OCI-LY7 (cell line): ENCODE measurements around the gene NAXE. TPM values are rescaled to one million over a fixed set of nuclear protein-coding genes. Genes with fewer than 3 reads are reported as not detected.

Source experiments
- BruUV-seq: library from RNA; stranded (reverse); fragments of 400-500 nt; replicated peaks from 2 replicates; lab custom pipeline; 2021; lab: Mats Ljungman, UMichigan
- CTCF ChIA-PET: fragments of 300-600 bp; sonication (Branson Sonifier 250); formaldehyde crosslinking; loops from one replicate; lab custom pipeline; 2022; ENCODE audit warnings: antibody characterized with exemption; ENCODE audit not compliant: unreplicated experiment; lab: Charles Lee
- POLR2A ChIA-PET: fragments of 300-600 bp; sonication (Branson Sonifier 250); formaldehyde crosslinking; loops from one replicate; lab custom pipeline; 2022; ENCODE audit warnings: antibody characterized with exemption; lab: Charles Lee
- DNase-seq: peaks from one replicate; pipeline ENCODE4 v3.0.0-alpha.2; 2015; ENCODE audit warnings: low spot score
- H2AFZ ChIP-seq: fragments of 200-600 bp; sonication (generic), shearing (Covaris generic); 2 replicates; pipeline ENCODE4 v1.6.1; 2014; ENCODE audit warnings: mild to moderate bottlenecking, antibody characterized with exemption, low read length, moderate library complexity
- H3K27ac ChIP-seq: fragments of 200-600 bp; sonication (generic); 2 replicates; pipeline ENCODE4 v1.5.1; 2014; ENCODE audit warnings: mixed run types, low read depth, mild to moderate bottlenecking, moderate library complexity, low read length, inconsistent platforms; ENCODE audit not compliant: poor library complexity, severe bottlenecking
- H3K36me3 ChIP-seq: fragments of 200-600 bp; sonication (generic); 2 replicates; pipeline ENCODE4 v1.6.1; 2014; ENCODE audit warnings: mild to moderate bottlenecking, antibody characterized with exemption, low read length, moderate library complexity, mixed read lengths; ENCODE audit not compliant: insufficient read depth
- H3K4me1 ChIP-seq: fragments of 200-600 bp; sonication (generic); 2 replicates; pipeline ENCODE4 v1.5.1; 2014; ENCODE audit warnings: mild to moderate bottlenecking, low read length; ENCODE audit not compliant: insufficient read depth, poor library complexity, severe bottlenecking
- H3K4me2 ChIP-seq: fragments of 200-600 bp; sonication (generic); 2 replicates; pipeline ENCODE4 v1.6.1; 2014; ENCODE audit warnings: mild to moderate bottlenecking, low read length
- H3K4me3 ChIP-seq: fragments of 200-600 bp; sonication (generic); 2 replicates; pipeline ENCODE4 v1.5.1; 2014; ENCODE audit warnings: mild to moderate bottlenecking, low read depth, low read length; ENCODE audit not compliant: poor library complexity, severe bottlenecking
- H3K79me2 ChIP-seq: fragments of 200-600 bp; sonication (generic); 2 replicates; pipeline ENCODE4 v1.6.1; 2016; ENCODE audit warnings: low read depth, mild to moderate bottlenecking, low read length, moderate library complexity, mixed read lengths; ENCODE audit not compliant: insufficient read depth
- H3K9me2 ChIP-seq: fragments of 200-600 bp; sonication (generic); 2 replicates; pipeline ENCODE4 v1.6.1; 2016; ENCODE audit warnings: mild to moderate bottlenecking, low read length, mixed read lengths; ENCODE audit not compliant: insufficient read depth
- H3K9me3 ChIP-seq: fragments of 200-600 bp; sonication (generic); 2 replicates; pipeline ENCODE4 v1.6.1; 2014; ENCODE audit warnings: mild to moderate bottlenecking, mixed run types, low read length, mixed read lengths
- H4K20me1 ChIP-seq: fragments of 200-600 bp; sonication (generic); 2 replicates; pipeline ENCODE4 v1.6.1; 2014; ENCODE audit warnings: mild to moderate bottlenecking, antibody characterized with exemption, low read length, moderate library complexity, mixed read lengths; ENCODE audit not compliant: insufficient read depth
- CTCF ChIP-seq: fragments of 200-600 bp; sonication (generic); conservative IDR thresholded peaks from 2 replicates; pipeline ENCODE4 v1.5.1; 2014; ENCODE audit warnings: mild to moderate bottlenecking, antibody characterized with exemption, low read length, moderate library complexity, mixed read lengths
- EZH2phosphoT487 ChIP-seq: fragments of 200-600 bp; sonication (generic); IDR thresholded peaks from 2 replicates; pipeline ENCODE4 v1.6.1; 2018; ENCODE audit warnings: low read depth, borderline replicate concordance, mild to moderate bottlenecking, mixed run types, antibody characterized with exemption, low read length, moderate library complexity, mixed read lengths
- intact Hi-C: fragments of 100-400 bp; cut with micrococcal nuclease; formaldehyde crosslinking; loops from one replicate; pipeline ENCODE4 v1.10.0; 2022; ENCODE audit not compliant: unreplicated experiment
- total RNA-seq, 2 experiments: library from RNA; depleted of rRNA in 1 of 2; stranded (reverse); fragments of >200 nt in 1 of 2; shearing (Covaris generic) in 1 of 2; gene quantifications; 2 replicates each; pipeline ENCODE4 v1.2.3, GENCODE V29; 2014 to 2022

NAXE gene
- total RNA-seq, 2 experiments from 2014 or later: 61.1 to 71.6 TPM

GRCh38 chr1:156589546-156589945 is 2.0 kb upstream of the NAXE start:
- no peak for TF ChIP-seq EZH2phosphoT487
- TF ChIP-seq CTCF: no peak
- no peak overlapping the region for H3K4me2 ChIP-seq
- no peaks in the 10 kb centered on the region for H3K79me2 ChIP-seq
- no peak for DNase-seq
- no TSS peak for BruUV-seq
- intact Hi-C loops: no loop called here
- H3K4me1 ChIP-seq: peaks cover 32% of the 10 kb centered on the region
- H4K20me1 ChIP-seq: no peaks in the 10 kb centered on the region
- H3K9me3 ChIP-seq: no peaks in the 10 kb centered on the region
- H3K27ac ChIP-seq: no peak overlapping the region
- no peak overlapping the region for H3K4me3 ChIP-seq
- peaks cover 22% of the 10 kb centered on the region for H3K36me3 ChIP-seq
- CTCF ChIA-PET: no interaction called here
- POLR2A ChIA-PET: interaction anchor here (0.6 kb wide), 2 partner anchors 39 to 99 kb away, joined by 3 read pairs; no protein-coding TSS in a partner anchor
- H3K9me2 ChIP-seq: no peaks in the 10 kb centered on the region
- no peak overlapping the region for H2AFZ ChIP-seq

GRCh38 chr1:156590326-156591180 is 1.0 kb upstream of the NAXE start:
- TF ChIP-seq EZH2phosphoT487 (no peak), CTCF (no peak; the same call in 1 of the 2 replicates)
- no TSS peak for BruUV-seq
- ChIA-PET CTCF (interaction anchor here (0.7 to 1.1 kb wide), 5 partner anchors 8 to 88 kb away, joined by 3 to 6 read pairs (median 3); no protein-coding TSS in a partner anchor), POLR2A (interaction anchor here (0.7 to 2.5 kb wide), 9 partner anchors 11 to 132 kb away, joined by 3 to 27 read pairs (median 5); partner anchors contain the start of gene GPATCH4)
- Histone ChIP-seq H3K4me1 (peaks cover 27% of the 10 kb centered on the region), H3K4me2 (peak overlapping the region; percentile 82), H3K27ac (peak overlapping the region; percentile 5), H3K9me2 (no peaks in the 10 kb centered on the region), H3K79me2 (no peaks in the 10 kb centered on the region), H2AFZ (peak overlapping the region; percentile 76; the same call in 1 of the 2 replicates), H3K36me3 (peaks cover 32% of the 10 kb centered on the region), H3K4me3 (peak overlapping the region; percentile 89), H3K9me3 (no peaks in the 10 kb centered on the region), H4K20me1 (no peaks in the 10 kb centered on the region)
- intact Hi-C loops: no loop called here
- DNase-seq: no peak

- POLR2A ChIA-PET: interaction anchor here (0.7 to 2.5 kb wide), 10 partner anchors 10 to 133 kb away, joined by 3 to 27 read pairs (median 4); partner anchors contain the start of gene GPATCH4
- peak overlapping the region; percentile 89 for H3K4me3 ChIP-seq
- intact Hi-C loops: no loop called here
These were observed 470 bp upstream of the NAXE start for GRCh38 chr1:156591181-156591431.

More at GRCh38 chr1:156591181-156591431, 470 bp upstream of the NAXE start:
- no peaks in the 10 kb centered on the region for H3K9me3 ChIP-seq
- no peak; the same call in 1 of the 2 replicates for TF ChIP-seq CTCF
- no peak for TF ChIP-seq EZH2phosphoT487
- BruUV-seq: no TSS peak
- peaks cover 27% of the 10 kb centered on the region for H3K4me1 ChIP-seq
- DNase-seq: peak; percentile 38
- peak overlapping the region; percentile 76; the same call in 1 of the 2 replicates for H2AFZ ChIP-seq
- H3K36me3 ChIP-seq: peaks cover 37% of the 10 kb centered on the region
- peak overlapping the region; percentile 82 for H3K4me2 ChIP-seq
- H3K27ac ChIP-seq: peak overlapping the region; percentile 50
- no peaks in the 10 kb centered on the region for H4K20me1 ChIP-seq
- no peaks in the 10 kb centered on the region for H3K79me2 ChIP-seq
- CTCF ChIA-PET: interaction anchor here (0.7 to 1.1 kb wide), 5 partner anchors 9 to 89 kb away, joined by 3 to 6 read pairs (median 3); no protein-coding TSS in a partner anchor
- no peaks in the 10 kb centered on the region for H3K9me2 ChIP-seq
